Suprapubic skin (tissue), 4 donors: ENCODE measurements around the gene TSPEAR. TPM values are rescaled to one million over a fixed set of nuclear protein-coding genes. Genes with fewer than 3 reads are reported as not detected.
"Not testable (repeated sequence)": the region's sequence is repeated elsewhere in the genome, so short reads cannot be mapped to it uniquely, and the experiment has no call there.

Source experiments
- DNase-seq, 2 donors: peaks; one replicate each; pipeline ENCODE4 v3.0.0-alpha.2; 2019; ENCODE audit warnings: low spot score in 2 of 2
- H3K27ac ChIP-seq: fragments of 200-600 bp; sonication (generic); one replicate; pipeline ENCODE4 v1.5.1; 2019
- H3K27me3 ChIP-seq: fragments of 200-600 bp; sonication (generic); one replicate; pipeline ENCODE4 v1.5.1; 2019
- H3K36me3 ChIP-seq: fragments of 200-600 bp; sonication (generic); one replicate; pipeline ENCODE4 v1.5.1; 2019
- H3K4me1 ChIP-seq: fragments of 200-600 bp; sonication (generic); one replicate; pipeline ENCODE4 v1.5.1; 2019
- H3K4me3 ChIP-seq: fragments of 200-600 bp; sonication (generic); one replicate; pipeline ENCODE4 v1.5.1; 2019; ENCODE audit warnings: mild to moderate bottlenecking
- H3K9me3 ChIP-seq: fragments of 200-600 bp; sonication (generic); one replicate; pipeline ENCODE4 v1.5.1; 2019
- EP300 ChIP-seq: sonication (generic); formaldehyde crosslinking; IDR thresholded peaks from one replicate; pipeline ENCODE4 v1.6.1; 2017; ENCODE audit warnings: antibody characterized with exemption
- POLR2A ChIP-seq, 2 donors: fragments of 450-650 bp; IDR thresholded peaks; one replicate each; pipeline ENCODE4 v1.6.1; 2017; ENCODE audit warnings: antibody characterized with exemption in 2 of 2, mild to moderate bottlenecking in 2 of 2, moderate library complexity in 2 of 2
- POLR2AphosphoS5 ChIP-seq, 3 donors: sonication (generic); formaldehyde crosslinking; IDR thresholded peaks; one replicate each; pipeline ENCODE4 v1.6.1; 2017; ENCODE audit warnings: antibody characterized with exemption in 3 of 3
- WGBS: methylation state at CpG from one replicate; pipeline ENCODE4 v1.1.5; 2018; 5-methylcytosine and 5-hydroxymethylcytosine counted together
- total RNA-seq, 4 donors: library from RNA; depleted of rRNA; stranded (reverse); fragments of >200 nt; gene quantifications; one replicate each; pipeline ENCODE4 v1.1.0, GENCODE V29; 2016
- TF ChIP-seq, protein P1 (sequence below), 2 donors: fragments of 200-600 bp in 1 of 2; fragments of 450-650 bp in 1 of 2; sonication (generic) in 1 of 2; IDR thresholded peaks; one replicate each; pipeline ENCODE4 v1.5.1; 2016 to 2019; ENCODE audit warnings: antibody characterized with exemption in 2 of 2, mild to moderate bottlenecking in 1 of 2, moderate library complexity in 1 of 2

Gene TSPEAR
- total RNA-seq, 4 donors from 2014 or later = 0.21 to 0.59 (median 0.32) TPM; not detected in 1

DNA sequence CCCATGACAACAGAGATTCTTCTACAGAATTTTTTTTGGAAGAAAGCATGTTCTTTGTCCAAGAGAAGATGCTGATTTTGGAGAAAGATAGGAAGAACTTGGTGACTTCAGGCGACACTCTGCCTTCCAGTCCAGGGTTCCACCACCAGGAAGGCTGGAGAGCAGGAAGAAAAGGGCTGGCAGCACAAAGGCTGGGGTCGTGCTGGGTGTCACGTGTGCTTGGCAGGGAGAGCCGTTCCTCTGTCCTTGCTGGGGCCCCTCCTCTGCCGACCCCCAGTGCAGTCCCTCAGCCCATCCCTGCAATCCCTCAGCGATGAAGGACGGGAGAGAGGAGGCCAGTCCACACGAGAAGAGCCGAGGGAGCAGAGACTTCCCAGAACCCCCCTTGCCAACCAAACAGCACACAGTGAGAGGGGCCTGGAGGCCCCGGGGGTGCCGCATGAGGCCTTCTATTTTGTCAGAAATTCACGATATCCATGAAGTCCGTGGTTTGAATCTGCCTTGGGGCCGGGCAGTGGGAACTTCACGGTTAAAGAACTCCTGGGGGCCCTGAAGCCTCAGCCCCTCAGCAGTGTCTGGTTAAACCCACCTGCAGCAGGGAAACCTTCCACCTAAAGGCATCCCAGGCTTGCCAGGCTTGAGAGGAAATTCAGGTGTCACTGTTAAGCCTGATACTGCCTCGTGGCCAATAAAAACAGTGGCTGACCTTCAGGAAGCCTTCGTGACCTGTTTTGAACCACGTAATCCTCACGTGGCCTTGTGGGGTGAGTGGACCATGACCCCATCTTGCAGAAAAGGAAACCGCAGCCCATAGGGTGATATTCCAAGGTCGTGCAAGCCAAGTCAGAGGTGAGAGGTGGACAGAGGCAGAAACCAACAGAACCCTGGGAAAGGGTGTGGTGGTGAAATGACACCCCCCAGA, 11.0 kb downstream of the TSPEAR start:
- no peak overlapping the region for H3K27ac ChIP-seq
- H3K9me3 ChIP-seq = no peaks in the 10 kb centered on the region
- TF ChIP-seq POLR2AphosphoS5 (IDR thresholded peaks at IDR 0.05) (no peak), POLR2A (IDR thresholded peaks at IDR 0.05) (no peak), EP300 (no peak)
- TF ChIP-seq, protein P1, sequence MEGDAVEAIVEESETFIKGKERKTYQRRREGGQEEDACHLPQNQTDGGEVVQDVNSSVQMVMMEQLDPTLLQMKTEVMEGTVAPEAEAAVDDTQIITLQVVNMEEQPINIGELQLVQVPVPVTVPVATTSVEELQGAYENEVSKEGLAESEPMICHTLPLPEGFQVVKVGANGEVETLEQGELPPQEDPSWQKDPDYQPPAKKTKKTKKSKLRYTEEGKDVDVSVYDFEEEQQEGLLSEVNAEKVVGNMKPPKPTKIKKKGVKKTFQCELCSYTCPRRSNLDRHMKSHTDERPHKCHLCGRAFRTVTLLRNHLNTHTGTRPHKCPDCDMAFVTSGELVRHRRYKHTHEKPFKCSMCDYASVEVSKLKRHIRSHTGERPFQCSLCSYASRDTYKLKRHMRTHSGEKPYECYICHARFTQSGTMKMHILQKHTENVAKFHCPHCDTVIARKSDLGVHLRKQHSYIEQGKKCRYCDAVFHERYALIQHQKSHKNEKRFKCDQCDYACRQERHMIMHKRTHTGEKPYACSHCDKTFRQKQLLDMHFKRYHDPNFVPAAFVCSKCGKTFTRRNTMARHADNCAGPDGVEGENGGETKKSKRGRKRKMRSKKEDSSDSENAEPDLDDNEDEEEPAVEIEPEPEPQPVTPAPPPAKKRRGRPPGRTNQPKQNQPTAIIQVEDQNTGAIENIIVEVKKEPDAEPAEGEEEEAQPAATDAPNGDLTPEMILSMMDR (IDR thresholded peaks at IDR 0.05) = no peak
- H3K4me1 ChIP-seq = no peaks in the 10 kb centered on the region
- H3K27me3 ChIP-seq = peaks cover 91% of the 10 kb centered on the region
- no peak for DNase-seq
- WGBS = 71% methylated on average over 17 of the region's 21 CpGs
- no peak overlapping the region for H3K4me3 ChIP-seq
- no peaks in the 10 kb centered on the region for H3K36me3 ChIP-seq

DNA sequence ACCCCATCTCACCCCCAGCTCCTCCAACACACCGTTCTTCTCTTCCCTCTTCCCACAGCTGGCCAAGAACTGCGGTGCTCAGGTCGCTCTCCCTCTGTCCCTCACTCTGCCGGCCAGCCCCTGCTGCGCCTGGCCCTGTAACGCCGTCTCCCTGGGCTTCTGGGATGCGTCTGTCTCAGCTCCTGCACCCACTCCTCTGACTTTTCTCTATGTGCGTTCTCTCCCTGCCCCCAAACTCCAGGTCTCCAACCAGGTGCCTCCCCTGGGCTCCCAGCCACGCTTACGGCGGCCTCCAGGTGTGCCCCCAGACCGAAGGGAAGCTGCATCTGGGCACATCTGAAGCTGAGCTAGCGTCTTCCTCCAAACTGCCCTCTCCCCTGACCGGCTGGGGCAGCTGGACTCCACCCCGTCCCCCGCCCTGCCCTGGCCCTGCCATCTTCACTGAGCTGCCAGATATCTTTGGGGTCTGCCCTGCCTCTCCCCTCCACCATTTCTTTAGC, 11.8 kb downstream of the TSPEAR start:
- DNase-seq = no peak
- Histone ChIP-seq H3K4me1 (no peaks in the 10 kb centered on the region), H3K9me3 (no peaks in the 10 kb centered on the region), H3K27ac (no peak overlapping the region), H3K4me3 (no peak overlapping the region), H3K27me3 (peaks cover 88% of the 10 kb centered on the region), H3K36me3 (no peaks in the 10 kb centered on the region)
- TF ChIP-seq POLR2A (IDR thresholded peaks at IDR 0.05) = no peak
- no peak for TF ChIP-seq EP300
- TF ChIP-seq POLR2AphosphoS5 (IDR thresholded peaks at IDR 0.05) = no peak
- 66% methylated on average over 17 of the region's 17 CpGs for WGBS

DNA sequence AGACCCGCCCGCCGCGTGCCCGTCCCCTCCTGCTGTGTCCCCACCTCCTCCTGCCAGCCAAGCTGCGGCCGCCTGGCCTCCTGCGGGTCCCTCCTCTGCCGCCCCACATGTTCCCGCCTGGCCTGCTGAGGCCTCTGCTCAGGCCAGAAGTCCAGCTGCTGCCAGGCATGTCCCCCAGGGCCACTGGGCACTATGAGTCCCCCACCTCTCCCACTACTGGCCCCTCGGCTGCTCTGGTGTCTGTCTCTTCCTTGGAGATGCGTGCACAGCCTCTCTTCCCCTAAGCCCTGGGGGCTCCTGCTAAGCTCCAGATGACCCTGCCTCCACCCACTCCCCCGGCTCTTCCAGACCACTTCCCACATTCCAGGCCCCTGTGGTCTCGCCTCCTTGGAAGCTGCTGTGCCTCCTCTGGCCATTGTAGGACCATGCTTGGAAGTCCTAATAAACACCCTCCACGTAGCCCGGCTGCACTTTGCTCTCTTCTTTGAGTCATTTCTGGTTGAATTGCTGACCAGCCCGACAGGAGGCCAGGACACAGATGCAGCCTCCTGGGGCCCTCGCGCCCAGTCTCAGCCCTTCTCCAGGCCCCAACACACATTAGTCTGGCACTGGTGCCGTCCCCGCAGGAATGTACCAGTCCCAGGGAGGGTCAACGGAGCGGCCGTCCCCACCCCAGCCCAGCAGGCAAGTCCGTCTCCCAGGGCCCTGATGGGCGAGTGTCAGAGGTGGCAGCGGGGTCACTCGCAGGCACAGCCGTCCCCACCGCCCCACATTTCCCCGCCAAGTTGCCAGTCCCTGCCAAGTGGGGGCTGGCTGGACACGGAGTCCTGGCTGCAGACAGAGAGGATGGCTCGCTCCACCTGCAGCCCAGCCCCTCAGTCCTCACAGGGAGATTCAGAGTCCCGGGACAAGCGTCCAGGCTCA, 13.3 kb downstream of the TSPEAR start:
- H3K4me3 ChIP-seq = no peak overlapping the region
- H3K27me3 ChIP-seq = peaks cover 73% of the 10 kb centered on the region
- no peak overlapping the region for H3K27ac ChIP-seq
- WGBS = 60% methylated on average over 16 of the region's 35 CpGs
- DNase-seq = no peak
- no peaks in the 10 kb centered on the region for H3K36me3 ChIP-seq
- no peak for TF ChIP-seq POLR2AphosphoS5 (IDR thresholded peaks at IDR 0.05)
- no peaks in the 10 kb centered on the region for H3K4me1 ChIP-seq
- H3K9me3 ChIP-seq = no peaks in the 10 kb centered on the region

DNA sequence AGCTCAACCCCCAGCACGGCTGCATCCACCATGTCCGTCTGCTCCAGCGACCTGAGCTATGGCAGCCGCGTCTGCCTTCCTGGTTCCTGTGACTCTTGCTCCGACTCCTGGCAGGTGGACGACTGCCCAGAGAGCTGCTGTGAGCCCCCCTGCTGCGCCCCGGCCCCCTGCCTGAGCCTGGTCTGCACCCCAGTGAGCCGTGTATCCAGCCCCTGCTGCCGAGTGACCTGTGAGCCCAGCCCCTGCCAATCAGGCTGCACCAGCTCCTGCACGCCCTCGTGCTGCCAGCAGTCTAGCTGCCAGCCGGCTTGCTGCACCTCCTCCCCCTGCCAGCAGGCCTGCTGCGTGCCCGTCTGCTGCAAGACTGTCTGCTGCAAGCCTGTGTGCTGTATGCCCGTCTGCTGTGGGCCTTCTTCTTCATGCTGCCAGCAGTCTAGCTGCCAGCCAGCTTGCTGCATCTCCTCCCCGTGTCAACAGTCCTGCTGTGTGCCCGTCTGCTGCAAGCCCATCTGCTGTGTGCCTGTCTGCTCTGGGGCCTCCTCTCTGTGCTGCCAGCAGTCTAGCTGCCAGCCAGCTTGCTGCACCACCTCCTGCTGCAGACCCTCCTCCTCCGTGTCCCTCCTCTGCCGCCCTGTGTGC, 14.1 kb downstream of the TSPEAR start, which contains the start of gene KRTAP10-12:
TSS of gene KRTAP10-12 (plus strand) at position 1 of the 639 bp plus-strand sequence. CDS start at position 31, 30 bp downstream.
- not testable (repeated sequence) for H3K27ac ChIP-seq, DNase-seq, H3K4me3 ChIP-seq, H3K36me3 ChIP-seq, H3K4me1 ChIP-seq, H3K9me3 ChIP-seq
- peaks cover 66% of the 10 kb centered on the region for H3K27me3 ChIP-seq
- WGBS = 53% methylated on average over 21 of the region's 21 CpGs

DNA sequence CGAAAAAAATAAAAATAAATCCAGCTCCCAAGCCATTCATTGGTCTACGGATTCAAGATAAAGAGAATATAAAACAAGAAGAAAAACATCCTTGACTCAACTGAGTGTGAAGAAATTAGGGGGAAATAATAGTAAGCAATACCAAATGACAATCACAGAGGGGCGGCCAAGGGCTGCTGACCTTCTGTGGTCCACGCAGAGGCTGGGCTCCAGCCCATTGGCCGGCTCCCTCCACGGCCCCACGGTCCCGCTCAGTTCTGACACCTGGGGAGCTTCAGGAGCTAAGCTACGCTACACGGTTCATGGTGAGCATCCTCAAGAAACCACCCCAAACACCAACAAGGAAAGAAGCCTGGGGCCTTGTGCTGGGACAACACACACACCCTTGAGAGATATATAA, 14.8 kb downstream of the TSPEAR start:
- Histone ChIP-seq H3K9me3 (no peaks in the 10 kb centered on the region), H3K27ac (no peak overlapping the region), H3K4me3 (no peak overlapping the region), H3K27me3 (peaks cover 58% of the 10 kb centered on the region), H3K36me3 (no peaks in the 10 kb centered on the region), H3K4me1 (no peaks in the 10 kb centered on the region)
- DNase-seq = no peak
- WGBS = 68% methylated on average over 10 of the region's 10 CpGs
- TF ChIP-seq POLR2AphosphoS5 (IDR thresholded peaks at IDR 0.05) = no peak
- no peak for TF ChIP-seq EP300
- no peak for TF ChIP-seq POLR2A (IDR thresholded peaks at IDR 0.05)

DNA sequence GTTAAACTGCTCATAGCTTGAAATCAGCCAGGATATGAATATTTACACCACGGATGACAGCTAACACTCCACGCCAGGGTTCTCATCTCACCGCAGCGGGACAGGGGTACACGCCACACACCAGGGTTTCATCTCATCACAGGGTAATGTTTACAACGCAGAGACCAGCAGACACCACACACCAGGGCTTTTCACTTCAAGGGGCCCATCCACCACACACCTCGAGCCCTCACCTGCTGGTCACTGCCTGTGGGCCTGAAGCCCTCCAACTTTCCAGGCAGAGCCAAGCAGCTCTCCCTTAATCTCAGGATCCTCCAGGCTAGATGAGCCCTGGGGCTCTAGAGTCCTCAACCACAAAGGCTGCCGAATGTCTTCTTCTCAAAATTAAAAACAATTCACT, 15.7 kb downstream of the TSPEAR start:
- Histone ChIP-seq H3K4me3 (no peak overlapping the region), H3K4me1 (no peaks in the 10 kb centered on the region), H3K27ac (no peak overlapping the region), H3K9me3 (no peaks in the 10 kb centered on the region), H3K27me3 (peaks cover 49% of the 10 kb centered on the region), H3K36me3 (no peaks in the 10 kb centered on the region)
- no peak for DNase-seq
- TF ChIP-seq POLR2A (IDR thresholded peaks at IDR 0.05) = no peak
- TF ChIP-seq EP300 = no peak
- TF ChIP-seq, protein P1 (IDR thresholded peaks at IDR 0.05) = no peak
- no peak for TF ChIP-seq POLR2AphosphoS5 (IDR thresholded peaks at IDR 0.05)
- 78% methylated on average over 8 of the region's 8 CpGs for WGBS
